HG02678 (cell line): ENCODE results near the gene EFHD2.
"Not testable (repeated sequence)": the region's sequence is repeated elsewhere in the genome, so short reads cannot be mapped to it uniquely, and the experiment has no call there.

Experiments
- ATAC-seq: cut with Tn5 transposase; IDR thresholded peaks from one replicate; pipeline ENCODE4 v1.9.1; 2021; ENCODE audit warnings: mild to moderate bottlenecking, moderate library complexity; ENCODE audit not compliant: unreplicated experiment

Gene EFHD2

DNA sequence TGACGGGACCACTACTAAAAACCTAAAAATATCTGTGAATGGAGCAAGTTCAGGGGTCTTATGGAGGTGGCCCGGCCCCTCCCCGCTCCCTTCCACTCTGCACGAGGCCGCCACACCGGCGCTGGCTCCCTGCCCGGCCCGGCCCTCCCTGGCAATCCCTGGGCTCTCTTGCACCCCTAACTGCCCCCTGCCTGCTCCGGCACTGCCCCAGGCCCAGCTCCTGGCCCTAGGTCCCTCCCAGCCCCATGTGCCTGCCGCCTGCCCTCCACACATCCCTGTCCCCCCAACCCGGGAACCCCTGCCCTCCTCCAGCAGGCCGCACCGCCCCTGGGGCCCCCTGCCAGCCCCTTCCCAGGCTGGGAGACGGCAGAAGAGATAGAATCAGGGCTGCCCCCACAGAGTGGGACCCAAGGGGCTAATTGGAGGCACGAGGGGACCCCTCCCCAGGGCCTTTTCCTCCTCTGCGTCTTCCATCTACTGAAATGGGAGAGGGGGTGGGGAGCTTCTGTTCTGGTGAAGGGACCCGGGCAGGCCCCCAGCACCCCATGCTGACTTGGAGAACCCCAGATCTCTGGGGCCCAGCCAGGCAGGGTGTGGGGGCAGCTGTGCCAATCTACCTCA, 19.2 kb downstream of the EFHD2 start:
- no peak for ATAC-seq

DNA sequence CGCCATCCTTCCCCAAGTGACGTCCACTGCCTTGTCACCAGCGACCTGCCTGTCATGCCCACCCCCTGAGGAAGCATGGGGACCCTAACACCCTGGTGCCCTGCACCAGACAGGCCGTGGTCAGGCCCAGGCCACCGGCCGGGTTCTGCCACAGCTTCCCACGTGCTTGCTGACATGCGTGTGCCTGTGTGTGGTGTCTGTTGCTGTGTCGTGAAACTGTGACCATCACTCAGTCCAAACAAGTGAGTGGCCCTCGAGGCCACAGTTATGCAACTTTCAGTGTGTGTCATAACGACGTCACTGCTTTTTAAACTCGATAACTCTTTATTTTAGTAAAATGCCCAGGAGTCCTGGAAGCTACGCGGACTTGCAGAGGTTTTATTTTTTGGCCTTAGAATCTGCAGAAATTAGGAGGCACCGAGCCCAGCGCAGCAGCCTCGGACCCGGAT, 20.0 kb downstream of the EFHD2 start:
- ATAC-seq, result no peak

DNA sequence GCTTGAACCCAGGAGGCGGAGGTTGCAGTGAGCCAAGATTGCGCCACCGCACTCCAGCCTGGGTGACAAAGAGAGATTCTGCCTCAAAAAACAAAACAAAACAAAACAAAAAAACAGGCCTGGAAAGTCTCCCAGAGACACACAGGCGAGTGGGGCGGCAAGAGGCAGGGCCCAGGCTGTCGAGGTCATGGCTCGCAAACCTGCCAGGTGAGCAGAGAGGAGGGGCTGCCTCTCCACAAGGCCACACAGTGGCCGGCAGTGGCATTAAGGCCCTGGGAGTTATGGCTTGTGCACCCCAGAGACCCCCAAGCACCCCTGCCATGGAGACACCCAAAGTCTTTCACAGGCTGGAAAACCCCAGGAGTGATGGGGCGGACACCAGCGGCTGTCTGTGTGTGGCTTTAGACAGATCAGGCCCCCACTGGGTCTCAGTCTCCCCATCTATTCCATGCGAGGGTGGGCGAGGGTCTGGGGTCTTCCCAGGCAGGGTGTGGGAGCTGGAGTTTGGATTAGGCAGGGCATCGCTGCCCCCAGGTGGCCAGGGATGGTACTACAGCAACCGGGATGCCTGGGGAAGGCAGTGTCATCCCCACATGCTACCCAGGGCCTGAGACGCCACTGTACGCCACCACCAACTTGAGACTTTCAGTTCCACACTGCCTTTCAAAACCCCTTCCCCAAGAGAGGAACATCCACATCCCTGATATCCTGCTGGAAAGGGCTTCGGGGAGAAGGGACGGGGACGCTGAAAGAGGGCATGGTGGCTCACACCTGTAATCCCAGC, 21.3 kb downstream of the EFHD2 start:
- no peak for ATAC-seq

DNA sequence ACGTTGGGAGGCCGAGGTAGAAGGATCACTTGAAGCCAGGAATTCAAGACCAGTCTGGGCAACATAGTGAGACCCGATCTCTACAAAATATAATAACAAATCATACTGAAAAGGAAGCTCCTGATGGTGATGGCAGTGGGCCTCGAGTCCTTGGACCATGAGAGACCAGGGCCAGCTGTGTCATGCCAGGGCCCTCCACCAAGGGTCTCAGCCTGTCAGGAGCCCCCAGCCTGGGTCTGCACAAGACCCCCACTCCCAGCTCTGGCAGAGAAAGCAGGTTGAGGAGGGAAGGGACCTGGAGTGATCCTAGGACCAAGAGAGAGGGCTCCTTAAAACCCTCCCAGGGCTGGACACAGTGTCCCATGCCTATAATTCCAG, 21.9 kb downstream of the EFHD2 start:
- no peak for ATAC-seq

DNA sequence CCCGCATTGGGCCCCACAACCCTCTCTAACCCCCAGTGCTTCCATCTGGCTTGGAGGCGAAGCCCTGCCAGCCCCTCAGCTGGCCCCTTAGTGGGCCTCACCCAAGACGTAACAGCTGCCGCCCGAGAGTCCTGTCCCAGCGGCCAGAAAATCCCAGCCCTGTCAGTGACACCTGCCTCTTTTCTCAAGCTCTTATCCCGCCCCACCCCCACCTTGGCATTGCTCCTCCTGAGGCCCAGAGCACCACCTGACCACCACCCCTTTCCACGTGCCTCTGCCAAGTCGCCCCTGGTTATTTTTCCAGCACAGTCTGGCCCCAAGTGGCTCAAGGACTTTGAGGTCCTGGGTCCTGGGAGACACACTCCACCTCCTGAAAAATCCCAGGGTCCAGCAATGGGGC, 22.6 kb downstream of the EFHD2 start:
- ATAC-seq, result no peak

DNA sequence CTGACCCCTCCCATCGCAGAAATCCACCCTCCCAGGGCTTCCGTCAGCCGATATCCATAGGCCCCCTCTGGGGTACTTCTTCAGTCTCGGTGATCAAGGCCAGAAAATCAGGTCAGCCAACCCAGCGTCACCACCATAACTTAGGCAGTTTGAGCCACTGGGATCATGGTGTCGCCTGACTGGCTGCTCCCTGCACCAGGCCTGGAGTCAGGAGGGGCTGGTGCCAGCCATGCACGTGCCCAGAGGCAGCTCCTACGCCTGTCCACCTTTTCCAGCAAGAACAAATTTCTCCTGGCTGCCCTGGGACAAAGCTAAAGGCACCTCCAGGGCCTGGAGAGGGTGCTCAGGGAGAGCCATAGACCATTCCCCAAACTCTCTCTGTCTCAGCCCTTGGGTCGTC, 23.8 kb downstream of the EFHD2 start:
- ATAC-seq, result no peak

DNA sequence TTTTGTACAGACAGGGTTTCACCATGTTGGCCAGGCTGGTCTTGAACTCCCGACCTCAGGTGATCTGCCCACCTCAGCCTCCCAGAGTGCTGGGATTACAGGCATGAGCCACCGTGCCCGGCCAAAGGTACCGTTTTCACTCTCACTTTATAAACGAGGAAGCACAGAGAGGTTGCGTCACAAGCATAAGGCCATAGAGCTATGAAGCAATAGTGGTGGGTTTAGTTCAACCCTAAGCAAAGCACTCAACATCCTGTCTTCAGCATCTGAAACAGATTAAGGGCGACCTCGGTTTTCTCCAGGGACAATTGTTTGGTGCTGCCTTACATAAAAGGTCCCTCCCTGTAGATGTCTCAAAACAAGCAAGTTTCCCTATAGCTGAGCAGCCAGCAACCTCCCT, 25.1 kb downstream of the EFHD2 start:
- ATAC-seq, result not testable (repeated sequence)

DNA sequence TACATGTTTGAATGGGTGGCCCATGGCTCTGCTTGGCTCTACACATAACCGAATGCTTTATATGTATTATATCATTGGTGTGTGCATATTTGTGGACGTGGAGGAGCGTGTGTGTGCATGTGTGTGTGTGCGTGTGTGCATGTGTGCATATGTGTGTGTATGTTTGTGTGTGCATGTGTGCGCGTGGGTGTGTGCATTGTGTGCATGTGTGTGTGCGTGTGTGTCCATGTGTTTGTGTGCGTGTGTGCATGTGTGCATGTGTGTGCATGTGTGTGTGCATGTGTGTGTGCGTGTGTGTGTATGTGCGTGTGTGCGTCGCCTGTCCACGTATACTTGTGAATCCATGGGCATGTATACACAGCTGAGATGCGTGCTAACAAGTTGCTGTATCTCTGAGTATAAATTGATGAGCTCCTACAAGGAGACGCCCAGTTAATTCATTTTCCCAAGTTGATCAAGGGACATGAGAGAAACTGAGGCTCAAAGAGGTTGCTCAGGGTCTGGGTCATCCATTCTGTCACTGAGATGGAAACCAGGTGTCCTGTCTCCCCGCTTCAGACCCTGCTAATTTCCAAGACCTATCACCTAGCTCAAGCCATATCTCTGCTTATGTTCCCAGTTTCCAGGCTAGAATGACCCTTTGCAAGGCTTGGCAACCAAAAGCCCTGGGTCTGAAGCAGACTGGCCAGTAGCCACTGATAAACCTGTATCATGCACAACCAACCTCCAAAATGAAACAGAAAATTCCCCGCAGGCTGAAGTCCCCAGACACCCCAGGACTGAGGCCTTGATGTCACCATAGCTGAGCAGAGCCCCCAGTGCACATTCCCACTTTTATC, 25.8 kb downstream of the EFHD2 start:
- ATAC-seq, result no peak

DNA sequence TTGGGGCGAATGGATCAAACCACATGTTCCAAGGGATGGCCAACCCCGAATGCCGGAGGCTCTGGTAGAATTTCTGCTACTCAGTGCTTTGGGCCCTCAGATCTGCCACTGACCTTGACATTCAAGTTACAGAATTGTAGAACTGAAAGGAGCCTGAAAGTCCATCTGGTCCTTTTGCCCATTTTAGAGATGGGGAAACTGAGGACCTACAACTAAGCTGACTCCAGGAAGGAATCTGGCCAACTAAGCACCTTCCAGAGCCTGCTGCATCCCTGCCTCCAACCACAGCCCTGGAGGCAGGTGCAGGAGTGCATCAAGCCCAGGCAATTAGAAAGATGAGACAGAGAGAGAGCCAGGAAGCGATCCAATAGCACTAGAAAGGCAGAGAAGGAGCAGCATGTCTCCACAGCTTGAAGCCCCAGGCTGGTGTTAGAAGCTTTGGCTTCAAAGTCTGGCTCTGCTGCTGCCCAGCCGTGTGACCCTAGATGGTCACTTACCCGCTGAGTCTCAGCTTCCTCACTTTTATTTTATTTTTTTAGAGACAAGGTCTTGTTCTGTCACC, 27.3 kb downstream of the EFHD2 start:
- no peak for ATAC-seq

DNA sequence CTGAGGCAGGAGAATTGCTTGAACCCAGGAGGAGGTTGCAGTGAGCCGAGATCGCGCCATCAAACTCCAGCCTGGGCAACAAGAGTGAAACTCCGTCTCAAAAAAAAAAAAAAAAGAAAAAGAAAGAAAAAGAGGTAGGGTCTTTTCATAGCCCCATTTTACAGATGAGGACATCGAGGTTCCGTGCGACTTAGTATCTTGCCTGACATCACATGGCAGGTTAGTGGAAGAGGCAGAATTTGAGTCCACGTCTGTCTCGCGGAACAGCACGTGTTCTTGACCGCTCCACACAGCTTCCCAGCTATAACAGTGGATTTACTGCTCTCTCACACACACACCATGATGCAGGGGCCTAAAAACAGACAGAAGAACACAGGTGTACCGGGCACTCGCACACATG, 29.6 kb downstream of the EFHD2 start:
- ATAC-seq, result no peak

DNA sequence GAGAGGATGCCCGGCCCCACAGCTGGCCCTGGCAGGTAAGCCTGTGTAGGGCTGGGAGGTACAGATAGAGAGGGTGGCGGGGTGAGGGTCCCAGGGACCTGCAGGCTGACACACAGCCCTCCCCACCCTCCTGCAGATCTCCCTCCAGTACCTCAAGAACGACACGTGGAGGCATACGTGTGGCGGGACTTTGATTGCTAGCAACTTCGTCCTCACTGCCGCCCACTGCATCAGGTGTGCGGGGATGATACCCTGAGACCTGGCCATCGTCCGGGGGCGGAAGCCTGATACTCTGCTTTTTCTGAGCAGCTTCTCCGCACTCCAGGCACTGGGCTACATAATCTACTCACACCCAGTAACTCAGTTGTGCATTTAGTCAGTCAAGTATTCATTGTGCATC, 30.7 kb downstream of the EFHD2 start:
- ATAC-seq, result no peak

DNA sequence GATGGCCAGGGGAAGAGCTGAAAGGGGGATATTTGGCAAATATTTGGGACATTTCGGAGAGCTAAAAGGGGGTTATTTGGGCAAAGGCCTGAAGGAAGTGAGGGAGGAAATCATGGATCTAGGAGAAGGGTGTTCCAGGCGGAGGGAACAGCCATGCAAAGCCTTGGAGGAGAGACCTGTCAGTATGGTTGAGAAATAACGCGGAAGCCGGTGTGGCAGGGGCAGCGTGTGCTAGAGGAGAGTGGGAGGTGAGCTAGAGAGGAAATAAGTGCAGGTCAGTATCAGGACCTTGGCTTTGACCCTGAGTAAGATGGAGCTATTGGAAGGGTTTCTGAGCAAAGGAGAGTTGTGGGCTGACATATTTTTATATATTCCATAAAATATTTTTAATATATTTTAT, 31.6 kb downstream of the EFHD2 start:
- ATAC-seq, result no peak

DNA sequence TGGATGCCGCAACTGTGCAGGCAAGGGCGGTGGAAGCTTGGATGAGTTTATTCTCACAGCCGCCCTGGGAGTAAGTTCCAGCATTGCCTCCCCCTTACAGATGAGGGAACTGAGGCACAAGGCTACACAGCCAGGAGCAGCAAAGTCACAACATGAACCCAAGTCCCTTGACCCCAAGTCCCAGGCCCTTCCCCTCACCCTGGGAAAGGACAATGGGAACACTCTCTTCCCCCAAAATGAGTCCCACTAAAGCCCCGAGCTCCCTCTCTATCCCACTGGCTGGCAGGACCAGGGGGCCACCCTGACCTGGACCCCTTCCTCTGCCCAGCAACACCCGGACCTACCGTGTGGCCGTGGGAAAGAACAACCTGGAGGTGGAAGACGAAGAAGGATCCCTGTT, 32.4 kb downstream of the EFHD2 start:
- no peak for ATAC-seq

DNA sequence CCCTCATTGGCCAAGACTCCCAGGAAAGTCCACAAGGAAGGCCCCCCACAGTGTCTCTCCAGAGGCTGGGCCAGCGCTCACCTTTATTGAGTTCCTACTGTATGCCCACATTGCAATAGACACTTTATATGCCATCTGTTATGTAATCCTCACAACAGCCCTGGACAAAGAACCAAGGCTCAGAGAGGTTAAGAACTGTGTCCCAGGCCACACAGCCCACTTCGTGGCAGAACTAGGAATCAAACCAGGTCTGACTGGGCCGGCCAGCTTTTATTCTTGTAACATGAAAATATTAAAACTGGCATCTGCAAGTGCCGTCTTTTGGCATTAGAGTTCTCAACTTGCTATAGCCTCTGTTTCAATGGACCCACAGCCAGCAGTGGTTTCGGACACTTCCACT, 33.1 kb downstream of the EFHD2 start:
- ATAC-seq, result no peak

DNA sequence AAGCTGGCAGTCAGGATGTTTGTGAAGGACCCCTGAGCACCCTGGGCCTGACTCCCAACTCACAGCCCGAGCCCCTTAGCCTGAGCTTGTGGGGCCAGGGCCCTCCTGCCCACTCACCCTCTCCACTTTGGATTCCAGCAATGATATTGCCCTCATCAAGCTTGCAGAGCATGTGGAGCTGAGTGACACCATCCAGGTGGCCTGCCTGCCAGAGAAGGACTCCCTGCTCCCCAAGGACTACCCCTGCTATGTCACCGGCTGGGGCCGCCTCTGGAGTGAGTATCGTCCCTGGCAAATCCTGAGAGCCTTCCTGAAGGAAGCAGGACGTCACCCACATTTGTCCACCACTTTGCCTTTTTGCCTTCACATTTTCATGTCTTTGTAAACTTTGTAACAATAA, 33.6 kb downstream of the EFHD2 start:
- ATAC-seq, result no peak

DNA sequence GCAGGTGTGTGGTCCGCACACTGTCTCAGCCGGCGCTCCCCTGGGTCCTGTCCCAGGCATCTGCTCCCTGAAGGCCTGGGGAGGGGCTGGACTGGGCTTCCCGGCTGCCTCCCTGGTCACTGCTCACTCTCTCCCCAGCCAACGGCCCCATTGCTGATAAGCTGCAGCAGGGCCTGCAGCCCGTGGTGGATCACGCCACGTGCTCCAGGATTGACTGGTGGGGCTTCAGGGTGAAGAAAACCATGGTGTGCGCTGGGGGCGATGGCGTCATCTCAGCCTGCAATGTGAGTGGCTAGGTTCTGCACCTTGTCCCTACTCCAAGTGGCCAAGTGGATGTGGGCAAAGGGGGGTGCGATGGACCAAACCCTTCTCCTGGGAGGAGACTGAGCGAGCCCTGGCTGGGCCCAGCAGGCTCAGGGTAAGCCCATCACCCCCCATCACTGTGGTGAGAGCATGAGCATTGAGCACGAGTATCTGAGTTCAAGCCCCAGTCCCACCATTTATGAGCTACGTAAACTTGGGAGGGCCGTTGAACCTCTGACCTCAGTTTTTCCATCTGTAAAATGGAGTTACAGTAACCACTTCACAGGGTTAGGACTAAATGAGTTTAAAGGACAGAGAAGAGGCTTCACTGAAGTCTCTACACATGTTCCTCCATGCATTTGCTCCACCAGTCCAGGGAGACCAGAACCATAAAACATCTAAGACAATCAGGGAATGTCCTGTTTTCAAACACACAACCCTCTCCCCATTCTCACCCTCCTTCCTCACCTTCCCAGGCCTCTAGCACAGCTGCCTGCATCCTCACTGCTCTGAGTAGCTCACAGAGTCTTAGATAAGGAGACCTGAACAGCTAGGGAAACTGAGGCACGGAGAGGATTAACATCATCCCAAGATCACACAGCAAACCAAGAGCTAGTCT, 35.0 kb downstream of the EFHD2 start:
- ATAC-seq, result no peak

DNA sequence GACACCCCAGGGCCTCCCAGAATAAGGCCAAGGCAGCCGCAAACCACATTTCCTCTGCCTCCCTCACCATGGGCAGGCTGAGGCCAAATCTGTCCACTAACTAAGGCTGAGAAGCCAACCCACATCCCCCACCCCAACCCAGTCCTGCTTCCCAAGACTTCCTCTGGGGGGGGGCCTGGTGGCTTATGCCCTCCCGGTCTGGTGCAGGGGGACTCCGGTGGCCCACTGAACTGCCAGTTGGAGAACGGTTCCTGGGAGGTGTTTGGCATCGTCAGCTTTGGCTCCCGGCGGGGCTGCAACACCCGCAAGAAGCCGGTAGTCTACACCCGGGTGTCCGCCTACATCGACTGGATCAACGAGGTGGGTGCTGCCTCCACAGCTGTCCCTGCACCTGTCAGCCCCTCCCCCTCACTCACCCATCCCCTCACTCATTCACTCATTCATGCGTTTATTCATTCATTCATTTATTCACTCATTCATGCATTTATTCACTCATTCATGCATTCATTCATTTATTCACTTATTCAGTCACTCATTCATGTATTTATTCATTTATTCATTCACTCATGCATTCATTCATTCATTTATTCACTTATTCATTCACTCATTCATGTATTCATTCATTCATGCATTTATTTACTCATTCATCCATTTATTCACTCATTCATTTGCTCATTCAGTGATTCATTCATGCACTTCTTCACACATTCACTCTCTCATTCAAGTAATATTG, 35.9 kb downstream of the EFHD2 start:
- ATAC-seq, result no peak

DNA sequence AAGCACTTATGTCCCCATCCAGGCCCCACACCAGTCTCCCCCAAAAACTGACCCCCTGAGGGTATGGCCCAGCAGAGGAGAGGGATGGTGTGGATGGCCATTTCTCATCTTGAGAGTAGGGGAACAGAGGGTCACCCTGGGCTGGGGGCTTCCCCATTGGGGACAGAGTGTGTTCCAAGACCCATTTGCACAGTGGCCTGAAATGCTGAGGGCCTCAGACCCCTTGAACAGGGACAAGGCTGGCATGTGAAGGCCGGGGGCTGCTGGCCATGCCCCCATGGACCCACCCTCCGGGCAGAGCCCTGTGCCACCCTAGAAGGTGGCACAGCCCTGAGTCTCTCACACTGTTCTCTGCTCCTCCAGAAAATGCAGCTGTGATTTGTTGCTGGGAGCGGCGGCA, 36.5 kb downstream of the EFHD2 start:
- no peak for ATAC-seq

DNA sequence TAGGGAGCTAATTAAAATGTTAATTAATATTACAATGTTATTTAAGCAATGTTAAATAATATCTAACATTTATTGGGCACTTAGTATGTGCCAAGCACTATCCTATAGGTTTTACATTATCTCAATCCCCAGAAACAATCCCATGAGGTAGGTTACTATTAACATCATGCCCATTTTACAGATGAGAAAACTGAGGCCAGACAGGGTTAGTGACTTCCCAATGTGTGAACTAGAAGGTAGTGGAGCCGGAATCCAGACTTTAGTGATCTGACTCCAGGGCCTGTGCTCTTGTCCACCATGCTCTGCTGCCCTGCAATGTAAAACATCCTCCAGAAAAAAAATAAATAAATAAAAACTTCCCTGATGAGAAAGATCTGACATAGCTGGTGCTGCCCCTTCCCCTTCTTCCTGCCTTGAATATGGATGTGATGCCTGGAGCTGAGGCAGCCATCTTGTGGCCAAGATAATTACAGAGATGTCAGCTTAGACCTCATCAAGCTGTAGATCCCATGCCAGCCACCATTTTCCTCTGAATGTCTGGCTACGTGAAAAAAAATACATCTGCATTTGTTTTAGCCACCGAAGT, 39.3 kb downstream of the EFHD2 start:
- ATAC-seq, result no peak
